Kidney tubule cell (primary cell): Measurements from ENCODE around the gene CPXM2.

ENCODE experiments used
- DNase-seq: peaks from one replicate; pipeline ENCODE4 v3.0.0-alpha.2; 2018; ENCODE audit warnings: low spot score

CPXM2 gene

GRCh38 chr10:123798856-123799255, 92.8 kb downstream of the CPXM2 start:
- DNase-seq: no peak

DNA sequence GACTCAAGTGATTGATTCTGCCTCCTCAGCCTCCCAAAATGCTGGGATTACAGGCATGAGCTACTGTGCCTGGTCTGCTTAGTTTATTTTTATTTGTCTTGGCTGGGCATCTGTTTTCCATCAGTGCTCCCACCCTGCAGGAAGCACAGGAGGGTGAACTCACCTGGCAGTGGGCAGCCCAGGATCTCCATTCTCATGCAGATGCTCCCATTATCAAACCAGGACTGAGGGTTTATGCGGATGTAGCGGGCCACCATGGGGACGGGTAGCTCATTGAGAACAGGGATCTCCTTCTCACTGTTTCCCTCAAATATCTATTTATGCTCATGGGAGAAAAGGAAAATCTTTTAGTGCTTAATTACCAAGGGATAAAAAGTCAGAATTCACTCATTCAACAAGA, 93.8 kb downstream of the CPXM2 start:
- no peak for DNase-seq

- DNase-seq: no peak
These were observed 94.9 kb downstream of the CPXM2 start for GRCh38 chr10:123796736-123797135.

DNA sequence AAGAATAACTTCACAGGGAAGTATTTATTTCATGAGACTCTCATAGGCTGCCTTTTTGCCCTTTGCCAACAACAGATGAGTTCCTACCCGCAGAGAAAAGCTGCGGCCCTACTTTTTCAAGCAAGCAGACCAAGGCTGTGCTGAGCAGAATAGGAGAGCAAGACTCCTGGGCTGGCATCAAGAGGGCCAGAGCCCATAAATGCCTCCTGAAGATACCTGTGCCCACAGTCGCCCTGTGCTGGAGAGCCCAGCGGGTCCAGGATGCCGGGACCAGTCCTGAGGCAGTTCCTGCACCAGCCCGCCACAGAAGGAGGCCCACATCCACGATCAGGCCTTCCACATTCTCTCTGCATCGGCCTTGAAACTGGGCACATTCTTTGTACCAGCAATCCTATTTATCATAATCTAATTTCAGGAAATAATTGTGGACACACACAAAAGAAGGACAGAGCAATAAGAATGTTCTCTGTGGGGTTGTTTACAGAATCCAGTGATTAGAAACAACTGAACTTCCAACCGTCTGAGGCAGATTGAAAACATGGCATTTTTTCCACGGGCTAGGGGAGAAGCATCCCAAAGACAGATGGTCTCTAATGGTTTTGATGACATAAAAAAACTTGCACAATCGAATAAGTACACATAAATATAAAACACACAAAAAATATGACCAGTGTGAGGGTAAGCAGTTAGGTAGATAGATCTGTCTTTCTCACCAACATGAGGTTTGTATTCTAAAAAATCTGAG, 95.6 kb downstream of the CPXM2 start:
- no peak for DNase-seq

GRCh38 chr10:123795196-123795780, 96.3 kb downstream of the CPXM2 start:
- DNase-seq: no peak

GRCh38 chr10:123792248-123792978, 99.2 kb downstream of the CPXM2 start:
- DNase-seq: no peak

DNA sequence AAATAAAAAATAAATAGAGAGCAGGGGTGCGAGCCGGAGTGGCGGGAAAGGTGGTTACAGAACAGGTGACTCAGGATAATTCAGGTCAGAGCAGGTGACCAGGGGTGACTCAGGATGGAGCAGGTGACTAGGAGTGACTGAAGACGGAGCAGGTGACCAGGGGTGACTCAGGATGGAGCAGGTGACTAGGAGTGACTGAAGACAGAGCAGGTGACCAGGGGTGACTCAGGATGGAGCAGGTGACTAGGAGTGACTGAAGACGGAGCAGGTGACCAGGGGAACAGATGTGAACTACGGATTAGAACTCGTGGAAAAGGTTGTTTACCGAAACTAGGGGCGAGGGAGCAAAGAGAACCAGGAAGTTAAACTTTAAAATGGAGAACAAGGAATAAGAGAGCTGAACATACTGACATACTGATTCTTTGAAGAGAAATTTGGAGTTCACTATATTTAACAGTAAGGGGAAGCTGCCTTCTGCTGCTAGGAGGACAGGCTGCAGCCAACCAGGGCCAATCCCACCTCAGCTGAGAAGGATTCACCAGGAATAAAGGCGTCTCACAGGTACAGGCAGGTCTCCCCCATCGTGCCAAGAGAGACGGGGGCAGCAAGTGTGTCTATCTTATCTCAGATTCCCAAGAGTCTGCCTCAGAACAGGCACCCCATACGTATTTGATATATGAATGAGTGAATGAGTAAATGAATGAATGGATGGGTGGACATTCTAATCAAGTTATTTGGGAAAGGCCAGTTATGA, 101.3 kb downstream of the CPXM2 start:
- DNase-seq: peak; percentile 57

- DNase-seq: no peak
These were observed 102.6 kb downstream of the CPXM2 start for GRCh38 chr10:123788981-123789380.

GRCh38 chr10:123787566-123787965, 104.0 kb downstream of the CPXM2 start:
- DNase-seq: no peak

- DNase-seq: no peak
These were observed 104.7 kb downstream of the CPXM2 start for GRCh38 chr10:123786896-123787295.

DNA sequence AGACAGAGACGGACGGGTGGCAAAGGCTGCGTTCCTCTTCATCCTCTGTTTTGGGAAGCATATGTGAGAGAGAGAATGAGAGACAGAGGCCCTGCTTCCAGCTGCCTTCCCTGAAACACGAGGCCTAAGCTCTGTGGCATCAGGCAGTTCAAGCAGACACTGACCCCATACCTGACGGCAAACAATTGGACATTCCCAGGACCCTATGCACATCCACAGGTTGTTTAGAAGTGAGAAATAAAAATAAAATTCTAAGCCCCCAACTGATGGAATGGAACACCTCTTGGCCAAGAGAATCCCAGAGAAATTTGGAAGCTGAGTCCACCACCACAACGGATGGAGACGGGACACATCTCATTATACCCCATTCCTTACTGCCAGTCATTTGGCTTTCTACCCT, 105.3 kb downstream of the CPXM2 start:
- no peak for DNase-seq

DNA sequence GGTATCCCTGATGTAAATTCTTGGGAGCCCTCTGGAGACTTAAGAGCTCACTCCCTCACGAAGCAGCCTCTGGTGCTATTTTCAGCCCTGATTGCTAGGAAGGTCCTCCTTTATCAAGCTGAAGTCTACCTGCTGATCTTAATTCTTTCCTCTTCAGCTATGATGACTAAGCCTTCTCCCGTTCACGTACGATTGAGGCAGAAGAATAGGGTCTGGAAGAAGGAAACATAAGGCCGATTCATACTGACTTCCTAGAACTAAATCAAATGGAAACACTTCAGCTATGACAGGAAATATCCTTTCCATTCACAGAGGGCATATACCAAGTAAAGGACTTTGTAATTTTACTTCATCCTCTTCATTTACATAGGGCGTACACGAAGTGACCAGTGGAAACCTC, 107.0 kb downstream of the CPXM2 start:
- DNase-seq: no peak

- no peak for DNase-seq
These were observed 107.4 kb downstream of the CPXM2 start for GRCh38 chr10:123784216-123784615.

- no peak for DNase-seq
These were observed 108.3 kb downstream of the CPXM2 start for GRCh38 chr10:123783296-123783695.

- DNase-seq: no peak
These were observed 109.1 kb downstream of the CPXM2 start for GRCh38 chr10:123782549-123782948.

DNA sequence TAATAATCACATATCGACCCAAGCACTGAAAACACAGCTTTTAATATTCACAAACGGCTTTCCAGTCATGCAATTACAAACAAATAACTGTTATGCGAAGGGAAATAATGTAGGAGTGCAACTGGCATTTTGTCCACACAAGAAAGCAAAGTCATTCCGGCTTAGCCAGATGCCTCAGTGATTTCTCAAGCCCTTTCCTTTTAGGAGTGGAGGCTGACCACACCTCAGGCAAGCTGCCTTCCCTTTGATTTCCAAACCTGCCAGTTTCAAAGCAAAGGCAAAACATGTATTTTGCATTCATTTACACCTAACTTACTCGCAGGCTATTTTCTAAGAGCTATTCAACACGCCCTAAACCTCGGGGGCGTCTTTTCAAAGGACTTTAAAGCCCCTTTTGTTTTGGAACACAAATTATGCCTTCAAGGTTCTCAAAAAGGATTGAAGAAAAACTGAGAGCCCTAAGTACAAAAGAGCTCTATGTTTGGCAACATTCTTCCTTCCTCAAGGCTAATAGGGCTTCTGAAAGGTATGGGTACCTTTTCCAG, 109.6 kb downstream of the CPXM2 start:
- no peak for DNase-seq

DNA sequence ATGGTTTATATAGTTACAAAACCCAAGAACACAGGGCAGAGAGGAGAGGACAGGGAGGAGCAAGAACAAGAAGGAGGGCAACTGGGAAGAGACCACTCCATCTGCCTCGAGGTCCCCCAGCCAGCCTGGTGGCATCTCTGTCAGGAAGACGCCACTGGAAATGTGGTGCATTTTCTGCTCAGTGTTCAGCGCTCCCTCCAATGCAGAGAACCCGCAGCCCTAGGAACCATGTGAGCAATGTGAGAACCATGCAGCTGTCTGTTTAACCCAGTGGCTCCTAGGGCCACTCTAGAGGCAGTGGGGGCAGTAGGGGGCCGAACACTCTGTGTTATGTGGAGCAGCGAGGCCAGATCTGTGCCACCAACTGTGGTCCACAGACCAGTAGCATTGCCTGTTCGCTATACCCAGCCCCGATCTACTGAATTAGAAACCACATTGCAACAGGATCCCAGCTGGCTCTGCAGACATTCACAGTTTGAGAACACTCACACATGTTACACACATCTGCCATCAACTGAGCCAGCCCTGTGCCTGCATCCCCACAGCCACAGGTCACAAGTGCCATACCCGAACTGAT, 110.2 kb downstream of the CPXM2 start:
- no peak for DNase-seq

- no peak for DNase-seq
These were observed 112.7 kb downstream of the CPXM2 start for GRCh38 chr10:123778719-123779517.

DNA sequence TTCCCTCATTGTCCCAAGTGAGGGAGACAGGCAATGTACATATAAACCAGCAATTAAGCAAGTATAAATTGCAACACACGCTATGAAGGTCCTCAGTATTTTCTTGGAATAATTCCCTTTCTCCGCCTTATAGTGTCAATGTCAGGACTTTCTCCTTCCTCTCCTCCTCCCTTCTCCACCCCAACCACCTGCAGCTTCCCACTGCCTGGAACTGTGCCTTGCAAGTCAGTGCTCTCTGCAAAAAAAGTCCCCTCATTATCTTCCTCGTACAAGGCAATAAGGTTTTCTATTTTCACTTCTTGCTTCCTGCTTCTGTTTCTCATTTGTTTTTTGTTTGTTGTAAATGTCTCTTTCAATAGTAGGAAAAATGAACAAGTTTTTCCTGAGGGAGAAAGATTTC, 113.7 kb downstream of the CPXM2 start:
- DNase-seq: no peak

DNA sequence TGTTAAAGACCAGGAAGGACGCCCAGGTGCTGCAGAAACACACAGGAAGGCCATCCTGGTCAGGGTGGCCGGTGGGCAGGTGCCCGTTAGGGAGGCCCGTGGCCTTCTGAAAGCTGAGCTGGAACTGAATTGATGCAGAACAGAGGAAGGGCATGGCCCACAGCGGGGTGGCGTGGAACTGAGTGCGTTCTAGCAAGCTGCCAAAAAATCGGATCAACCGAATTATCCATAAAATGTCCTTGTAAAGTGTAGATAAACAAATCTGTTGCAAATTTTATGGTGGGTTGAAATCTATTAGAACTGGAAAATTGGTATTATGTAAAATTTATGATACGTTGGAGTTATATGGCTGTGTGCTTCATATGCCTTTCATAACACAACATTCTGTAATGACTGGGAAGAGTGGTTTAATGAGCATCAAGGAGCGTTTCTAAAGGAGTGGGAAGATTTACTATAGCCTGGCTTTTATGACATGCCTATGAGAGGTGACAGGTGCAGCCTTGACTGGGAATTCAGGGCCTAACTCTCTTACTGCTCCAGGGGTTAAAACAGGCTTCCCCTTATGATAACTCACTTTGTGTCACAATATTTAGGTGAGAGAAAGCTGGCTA, 117.4 kb downstream of the CPXM2 start:
- DNase-seq: no peak
